ENCODE data around the gene ANGPTL4.
A peak's percentile ranks its signal among the peaks of the same experiment; 100 is the strongest.
"Not testable (repeated sequence)": the region's sequence is repeated elsewhere in the genome, so short reads cannot be mapped to it uniquely, and the experiment has no call there.

Gene ANGPTL4

GRCh38 chr19:8367327-8368001 is 3.5 kb downstream of the ANGPTL4 start:
- H3K9ac ChIP-seq (ENCODE audit: low read depth, low read length), result 0 out of 2 replicates have a peak overlapping the region, but pooled peaks have one; percentile 15
- peaks cover 31% of the 10 kb centered on the region for H3K27me3 ChIP-seq (ENCODE audit: control insufficient read depth, insufficient read depth, low read length)
- H3K4me3 ChIP-seq (ENCODE audit: low read depth, low read length), result peak overlapping the region; percentile 24
- peaks cover 22% of the 10 kb centered on the region for H3K4me1 ChIP-seq (ENCODE audit: control insufficient read depth, insufficient read depth, low read length)
- no peaks in the 10 kb centered on the region for H3K9me3 ChIP-seq (ENCODE audit: control insufficient read depth, insufficient read depth, low read length)
- H3K36me3 ChIP-seq (ENCODE audit: control insufficient read depth, insufficient read depth, low read length), result no peaks in the 10 kb centered on the region
- peak overlapping the region; percentile 86 for H3K27ac ChIP-seq (ENCODE audit: low read depth, low read length)

- Histone ChIP-seq H3K9ac (ENCODE audit: low read depth, low read length) (no peak overlapping the region), H3K9me3 (ENCODE audit: control insufficient read depth, insufficient read depth, low read length) (no peaks in the 10 kb centered on the region), H3K4me1 (ENCODE audit: control insufficient read depth, insufficient read depth, low read length) (peaks cover 18% of the 10 kb centered on the region), H3K4me3 (ENCODE audit: low read depth, low read length) (no peak overlapping the region), H3K27ac (ENCODE audit: low read depth, low read length) (no peak overlapping the region), H3K27me3 (ENCODE audit: control insufficient read depth, insufficient read depth, low read length) (peaks cover 12% of the 10 kb centered on the region; the same call in 1 of the 2 replicates), H3K36me3 (ENCODE audit: control insufficient read depth, insufficient read depth, low read length) (no peaks in the 10 kb centered on the region)
Measured at GRCh38 chr19:8370176-8371010, 6.4 kb downstream of the ANGPTL4 start.

GRCh38 chr19:8371011-8371804 is 7.3 kb downstream of the ANGPTL4 start:
- no peak overlapping the region for H3K27ac ChIP-seq (ENCODE audit: low read depth, low read length)
- H3K9ac ChIP-seq (ENCODE audit: low read depth, low read length), result no peak overlapping the region
- peaks cover 18% of the 10 kb centered on the region for H3K4me1 ChIP-seq (ENCODE audit: control insufficient read depth, insufficient read depth, low read length)
- H3K27me3 ChIP-seq (ENCODE audit: control insufficient read depth, insufficient read depth, low read length), result peaks cover 4% of the 10 kb centered on the region; the same call in 1 of the 2 replicates
- H3K4me3 ChIP-seq (ENCODE audit: low read depth, low read length), result no peak overlapping the region
- no peaks in the 10 kb centered on the region for H3K36me3 ChIP-seq (ENCODE audit: control insufficient read depth, insufficient read depth, low read length)
- H3K9me3 ChIP-seq (ENCODE audit: control insufficient read depth, insufficient read depth, low read length), result no peaks in the 10 kb centered on the region

- H3K27ac ChIP-seq (ENCODE audit: low read depth, low read length), result no peak overlapping the region
- H3K36me3 ChIP-seq (ENCODE audit: control insufficient read depth, insufficient read depth, low read length), result no peaks in the 10 kb centered on the region
- no peaks in the 10 kb centered on the region for H3K9me3 ChIP-seq (ENCODE audit: control insufficient read depth, insufficient read depth, low read length)
- no peaks in the 10 kb centered on the region for H3K4me1 ChIP-seq (ENCODE audit: control insufficient read depth, insufficient read depth, low read length)
- H3K27me3 ChIP-seq (ENCODE audit: control insufficient read depth, insufficient read depth, low read length), result no peaks in the 10 kb centered on the region
- H3K9ac ChIP-seq (ENCODE audit: low read depth, low read length), result no peak overlapping the region
- no peak overlapping the region for H3K4me3 ChIP-seq (ENCODE audit: low read depth, low read length)
Measured at GRCh38 chr19:8373867-8374813, 10.2 kb downstream of the ANGPTL4 start.

GRCh38 chr19:8375766-8376165 is 11.8 kb downstream of the ANGPTL4 start:
- not testable (repeated sequence) for H3K36me3 ChIP-seq (ENCODE audit: control insufficient read depth, insufficient read depth, low read length); H3K4me1 ChIP-seq (ENCODE audit: control insufficient read depth, insufficient read depth, low read length); H3K9ac ChIP-seq (ENCODE audit: low read depth, low read length); H3K27me3 ChIP-seq (ENCODE audit: control insufficient read depth, insufficient read depth, low read length); H3K4me3 ChIP-seq (ENCODE audit: low read depth, low read length); H3K9me3 ChIP-seq (ENCODE audit: control insufficient read depth, insufficient read depth, low read length); H3K27ac ChIP-seq (ENCODE audit: low read depth, low read length)

GRCh38 chr19:8376373-8376974 is 12.5 kb downstream of the ANGPTL4 start:
- not testable (repeated sequence) for H3K4me1 ChIP-seq (ENCODE audit: control insufficient read depth, insufficient read depth, low read length); H3K9ac ChIP-seq (ENCODE audit: low read depth, low read length); H3K27ac ChIP-seq (ENCODE audit: low read depth, low read length); H3K4me3 ChIP-seq (ENCODE audit: low read depth, low read length); H3K9me3 ChIP-seq (ENCODE audit: control insufficient read depth, insufficient read depth, low read length); H3K36me3 ChIP-seq (ENCODE audit: control insufficient read depth, insufficient read depth, low read length); H3K27me3 ChIP-seq (ENCODE audit: control insufficient read depth, insufficient read depth, low read length)

GRCh38 chr19:8377598-8377997 is 13.6 kb downstream of the ANGPTL4 start:
- Histone ChIP-seq H3K27me3 (ENCODE audit: control insufficient read depth, insufficient read depth, low read length) (no peaks in the 10 kb centered on the region), H3K27ac (ENCODE audit: low read depth, low read length) (no peak overlapping the region), H3K4me1 (ENCODE audit: control insufficient read depth, insufficient read depth, low read length) (0 out of 2 replicates have a peak, but pooled peaks cover 10% of the 10 kb centered on the region), H3K36me3 (ENCODE audit: control insufficient read depth, insufficient read depth, low read length) (no peaks in the 10 kb centered on the region), H3K9me3 (ENCODE audit: control insufficient read depth, insufficient read depth, low read length) (no peaks in the 10 kb centered on the region), H3K9ac (ENCODE audit: low read depth, low read length) (no peak overlapping the region), H3K4me3 (ENCODE audit: low read depth, low read length) (no peak overlapping the region)

- H3K27me3 ChIP-seq (ENCODE audit: control insufficient read depth, insufficient read depth, low read length); H3K27ac ChIP-seq (ENCODE audit: low read depth, low read length); H3K4me3 ChIP-seq (ENCODE audit: low read depth, low read length): not testable (repeated sequence)
Measured at GRCh38 chr19:8379156-8379891, 15.4 kb downstream of the ANGPTL4 start.

GRCh38 chr19:8384569-8384968 is 20.6 kb downstream of the ANGPTL4 start:
- H3K9ac ChIP-seq (ENCODE audit: low read depth, low read length); H3K36me3 ChIP-seq (ENCODE audit: control insufficient read depth, insufficient read depth, low read length); H3K9me3 ChIP-seq (ENCODE audit: control insufficient read depth, insufficient read depth, low read length); H3K4me3 ChIP-seq (ENCODE audit: low read depth, low read length); H3K27me3 ChIP-seq (ENCODE audit: control insufficient read depth, insufficient read depth, low read length); H3K27ac ChIP-seq (ENCODE audit: low read depth, low read length); H3K4me1 ChIP-seq (ENCODE audit: control insufficient read depth, insufficient read depth, low read length): not testable (repeated sequence)

More at GRCh38 chr19:8379156-8379891, 15.4 kb downstream of the ANGPTL4 start:
- H3K36me3 ChIP-seq (ENCODE audit: control insufficient read depth, insufficient read depth, low read length); H3K4me1 ChIP-seq (ENCODE audit: control insufficient read depth, insufficient read depth, low read length); H3K9ac ChIP-seq (ENCODE audit: low read depth, low read length); H3K9me3 ChIP-seq (ENCODE audit: control insufficient read depth, insufficient read depth, low read length): not testable (repeated sequence)

All from HUES48 (cell line).